Activated CD8-positive, alpha-beta T cell treated with anti-CD3 and anti-CD28 coated beads for 36 hours (primary cell): Measurements from ENCODE around the gene HRH3. TPM values are rescaled to one million over a fixed set of nuclear protein-coding genes. Genes with fewer than 3 reads are reported as not detected.

Source experiments
- ATAC-seq: fragments of 200-7000 bp; cut with Tn5 transposase; one replicate; pipeline ENCODE4 v1.10.0; 2021; ENCODE audit warnings: mild to moderate bottlenecking, moderate library complexity
- CTCF ChIA-PET: fragments of 350-600 bp; sonication (Branson Sonifier 250); formaldehyde crosslinking; loops from one replicate; lab custom pipeline; 2021; ENCODE audit warnings: antibody characterized with exemption; lab: Charles Lee
- POLR2A ChIA-PET: fragments of 350-600 bp; sonication (Branson Sonifier 250); formaldehyde crosslinking; loops from one replicate; lab custom pipeline; 2021; ENCODE audit warnings: antibody characterized with exemption; lab: Charles Lee
- DNase-seq: peaks from one replicate; pipeline ENCODE4 v3.0.0-alpha.2; 2020
- H3K27ac Mint-ChIP-seq: one replicate; pipeline ENCODE4 v1.8.0; 2021; ENCODE audit warnings: mild to moderate bottlenecking, mixed read lengths
- H3K27me3 Mint-ChIP-seq: one replicate; pipeline ENCODE4 v1.8.0; 2021; ENCODE audit warnings: mixed read lengths
- H3K36me3 Mint-ChIP-seq: one replicate; pipeline ENCODE4 v1.8.0; 2021; ENCODE audit warnings: low read depth, mixed read lengths
- H3K4me1 Mint-ChIP-seq: one replicate; pipeline ENCODE4 v1.8.0; 2021; ENCODE audit warnings: low read depth, mixed read lengths
- H3K4me3 Mint-ChIP-seq: one replicate; pipeline ENCODE4 v1.8.0; 2021; ENCODE audit warnings: mild to moderate bottlenecking, moderate library complexity, mixed read lengths
- H3K9me3 Mint-ChIP-seq: one replicate; pipeline ENCODE4 v1.8.0; 2021; ENCODE audit warnings: mixed read lengths
- intact Hi-C: fragments of 100-400 bp; cut with micrococcal nuclease; formaldehyde crosslinking; loops from one replicate; pipeline ENCODE4 v1.10.0; 2022
- total RNA-seq, 2 experiments: library from RNA; stranded (reverse); gene quantifications; one replicate each; pipeline ENCODE4 v1.2.3, GENCODE V29; 2021
- TF ChIP-seq, protein P1 (sequence below): fragments of 200-600 bp; IDR thresholded peaks from one replicate; pipeline ENCODE4 v1.8.0; 2022; ENCODE audit warnings: antibody characterized with exemption, mild to moderate bottlenecking

HRH3 gene
- total RNA-seq, 2 experiments from 2014 or later = not detected

DNA sequence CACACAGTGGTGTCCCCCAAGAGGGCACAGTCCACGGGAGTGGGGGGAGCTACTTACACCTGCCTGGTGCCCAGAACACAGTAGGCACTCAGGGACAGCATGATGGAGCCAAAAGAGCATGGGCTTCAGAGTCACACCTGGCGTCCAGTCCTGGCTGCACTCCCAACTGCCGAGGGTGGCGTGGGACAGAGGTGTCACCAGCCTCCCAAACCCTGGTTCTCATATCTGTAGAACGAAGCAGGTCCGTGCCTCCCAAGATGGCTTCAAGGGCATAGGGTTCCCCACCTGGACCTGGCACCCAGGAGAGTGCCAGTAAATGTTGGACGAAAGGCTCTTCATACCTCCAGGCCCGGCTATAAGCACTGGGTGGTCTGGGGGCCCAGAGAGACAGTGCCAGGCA lies 8.9 kb downstream of the HRH3 start:
- no peaks in the 10 kb centered on the region for H3K4me1 Mint-ChIP-seq
- no peaks in the 10 kb centered on the region for H3K9me3 Mint-ChIP-seq
- POLR2A ChIA-PET = no interaction called here
- H3K36me3 Mint-ChIP-seq = no peaks in the 10 kb centered on the region
- TF ChIP-seq, protein P1, sequence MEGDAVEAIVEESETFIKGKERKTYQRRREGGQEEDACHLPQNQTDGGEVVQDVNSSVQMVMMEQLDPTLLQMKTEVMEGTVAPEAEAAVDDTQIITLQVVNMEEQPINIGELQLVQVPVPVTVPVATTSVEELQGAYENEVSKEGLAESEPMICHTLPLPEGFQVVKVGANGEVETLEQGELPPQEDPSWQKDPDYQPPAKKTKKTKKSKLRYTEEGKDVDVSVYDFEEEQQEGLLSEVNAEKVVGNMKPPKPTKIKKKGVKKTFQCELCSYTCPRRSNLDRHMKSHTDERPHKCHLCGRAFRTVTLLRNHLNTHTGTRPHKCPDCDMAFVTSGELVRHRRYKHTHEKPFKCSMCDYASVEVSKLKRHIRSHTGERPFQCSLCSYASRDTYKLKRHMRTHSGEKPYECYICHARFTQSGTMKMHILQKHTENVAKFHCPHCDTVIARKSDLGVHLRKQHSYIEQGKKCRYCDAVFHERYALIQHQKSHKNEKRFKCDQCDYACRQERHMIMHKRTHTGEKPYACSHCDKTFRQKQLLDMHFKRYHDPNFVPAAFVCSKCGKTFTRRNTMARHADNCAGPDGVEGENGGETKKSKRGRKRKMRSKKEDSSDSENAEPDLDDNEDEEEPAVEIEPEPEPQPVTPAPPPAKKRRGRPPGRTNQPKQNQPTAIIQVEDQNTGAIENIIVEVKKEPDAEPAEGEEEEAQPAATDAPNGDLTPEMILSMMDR = no peak
- no peak for DNase-seq
- H3K4me3 Mint-ChIP-seq = no peak overlapping the region
- CTCF ChIA-PET = no interaction called here
- intact Hi-C loops = no loop called here
- no peak overlapping the region for H3K27ac Mint-ChIP-seq
- H3K27me3 Mint-ChIP-seq = peaks cover 7% of the 10 kb centered on the region
- ATAC-seq = no peak

DNA sequence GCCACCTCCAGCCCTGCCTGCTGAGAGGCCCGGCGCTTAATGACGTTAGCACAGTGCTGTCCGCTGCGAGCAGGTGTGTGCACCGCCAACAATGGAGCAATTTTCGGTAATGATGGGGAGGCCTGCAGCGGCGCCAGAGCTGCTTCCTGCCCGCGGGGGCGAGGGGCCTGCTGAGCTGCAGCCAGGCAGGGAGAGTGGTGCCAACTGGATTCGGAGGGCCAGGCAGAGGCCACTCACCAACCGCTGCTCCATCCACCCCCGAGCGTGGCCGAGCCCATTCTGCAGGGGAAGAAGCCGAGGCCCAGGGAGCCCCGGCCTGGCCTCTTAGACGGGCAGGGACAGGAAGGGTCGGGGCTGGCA lies 9.6 kb downstream of the HRH3 start:
- no peaks in the 10 kb centered on the region for H3K36me3 Mint-ChIP-seq
- intact Hi-C loops = no loop called here
- no peaks in the 10 kb centered on the region for H3K4me1 Mint-ChIP-seq
- no peak for ATAC-seq
- H3K9me3 Mint-ChIP-seq = no peaks in the 10 kb centered on the region
- H3K4me3 Mint-ChIP-seq = no peak overlapping the region
- peaks cover 7% of the 10 kb centered on the region for H3K27me3 Mint-ChIP-seq
- H3K27ac Mint-ChIP-seq = no peak overlapping the region
- TF ChIP-seq, protein P1 = no peak
- ChIA-PET CTCF (no interaction called here), POLR2A (no interaction called here)
- no peak for DNase-seq

DNA sequence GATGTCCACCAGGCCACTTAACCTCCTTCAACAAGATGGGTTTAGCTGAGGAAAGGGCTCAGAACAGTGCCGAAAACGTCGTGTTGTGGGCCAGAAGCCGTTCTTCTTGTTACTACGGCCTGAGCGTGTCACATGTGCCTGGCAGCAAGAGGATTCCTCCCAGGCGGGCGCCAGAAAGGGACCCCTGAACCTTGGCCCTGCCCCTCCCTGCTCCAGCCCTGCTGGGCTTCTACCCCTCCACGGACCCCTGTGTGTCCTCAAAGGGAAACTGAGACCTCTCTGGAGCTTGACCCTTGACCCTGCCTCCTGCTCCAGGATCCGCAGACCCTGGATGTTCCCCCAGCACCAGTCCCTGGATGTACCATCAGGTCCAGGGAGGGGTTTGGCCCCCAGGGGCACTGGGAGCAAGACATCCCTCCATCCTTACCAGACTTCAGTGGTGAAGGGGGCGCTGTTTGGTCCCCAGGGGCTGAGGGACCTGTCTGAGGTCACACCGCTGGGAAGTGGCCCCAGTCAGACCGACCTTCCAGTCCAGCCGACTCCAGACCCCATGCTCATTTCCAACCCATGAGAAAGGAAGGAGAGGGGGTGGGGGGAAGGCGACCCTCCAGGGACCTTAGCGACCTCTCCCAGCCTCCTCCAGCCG lies 10.1 kb downstream of the HRH3 start:
- Mint-ChIP-seq H3K4me1 (no peaks in the 10 kb centered on the region), H3K4me3 (no peak overlapping the region), H3K27ac (no peak overlapping the region), H3K9me3 (no peaks in the 10 kb centered on the region), H3K36me3 (no peaks in the 10 kb centered on the region), H3K27me3 (peaks cover 7% of the 10 kb centered on the region)
- ChIA-PET CTCF (no interaction called here), POLR2A (no interaction called here)
- no peak for DNase-seq
- intact Hi-C loops = no loop called here
- no peak for ATAC-seq
- TF ChIP-seq, protein P1 = no peak

DNA sequence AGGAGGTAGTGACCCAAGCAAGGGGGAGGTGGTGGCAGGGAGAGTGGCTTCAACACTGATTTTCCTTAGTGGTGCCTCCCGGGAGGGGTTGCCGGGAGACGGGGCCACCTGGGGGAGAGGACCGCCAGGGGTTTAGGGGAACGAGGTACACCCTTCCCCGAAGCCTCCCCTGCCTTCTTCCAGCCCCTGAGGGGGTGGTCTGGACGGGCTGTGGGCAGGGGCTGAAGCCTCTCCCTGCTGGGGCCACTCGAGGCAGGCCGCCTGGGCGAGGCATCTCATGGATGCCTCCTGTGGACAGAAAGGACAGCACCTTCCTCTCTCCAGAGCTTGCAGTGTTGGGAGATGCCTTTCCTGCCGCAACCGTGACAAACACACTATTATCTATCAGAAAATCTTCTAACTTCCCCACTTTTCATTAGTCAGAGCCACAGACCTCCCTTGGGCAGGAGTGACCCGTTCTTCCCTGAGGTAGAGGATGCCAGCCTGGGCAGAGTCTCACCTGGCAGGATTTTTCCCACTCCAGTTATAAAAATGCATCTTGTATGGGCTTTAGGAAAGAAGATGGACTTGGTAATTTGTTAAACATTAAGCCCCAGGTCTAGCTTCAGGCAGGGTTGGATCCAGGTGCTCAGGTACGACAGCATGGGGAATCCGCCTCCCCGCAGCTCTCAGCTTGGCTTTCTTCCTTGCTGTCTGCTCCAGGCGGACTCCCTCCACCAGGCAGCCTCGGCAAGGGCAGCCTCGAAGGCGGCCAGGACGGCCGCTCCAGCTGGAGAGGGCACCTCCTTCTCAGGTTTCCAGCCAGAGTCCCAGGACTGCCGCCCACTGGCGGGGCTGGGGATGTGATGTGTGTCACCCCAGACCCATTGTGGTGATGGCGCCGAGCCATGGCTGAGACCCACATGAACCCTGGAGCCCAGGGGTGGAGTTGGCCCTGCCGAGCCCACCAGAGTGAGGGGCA lies 11.0 kb downstream of the HRH3 start:
- H3K4me1 Mint-ChIP-seq = no peaks in the 10 kb centered on the region
- intact Hi-C loops = no loop called here
- no peaks in the 10 kb centered on the region for H3K9me3 Mint-ChIP-seq
- no peaks in the 10 kb centered on the region for H3K36me3 Mint-ChIP-seq
- peaks cover under 1% of the 10 kb centered on the region for H3K27me3 Mint-ChIP-seq
- TF ChIP-seq, protein P1 = no peak
- ChIA-PET CTCF (no interaction called here), POLR2A (no interaction called here)
- no peak for ATAC-seq
- no peak overlapping the region for H3K27ac Mint-ChIP-seq
- no peak overlapping the region for H3K4me3 Mint-ChIP-seq
- DNase-seq = no peak
